ENCODE data around the gene CYB561D1. TPM values are rescaled to one million over a fixed set of nuclear protein-coding genes. Genes with fewer than 3 reads are reported as not detected.

The CYB561D1 gene
- total and polyA plus RNA-seq, 2 of the 8 experiments (the other 6 are each of a cell fraction or from before 2014, with no cell fraction given) = 3.6 to 3.8 TPM

DNA sequence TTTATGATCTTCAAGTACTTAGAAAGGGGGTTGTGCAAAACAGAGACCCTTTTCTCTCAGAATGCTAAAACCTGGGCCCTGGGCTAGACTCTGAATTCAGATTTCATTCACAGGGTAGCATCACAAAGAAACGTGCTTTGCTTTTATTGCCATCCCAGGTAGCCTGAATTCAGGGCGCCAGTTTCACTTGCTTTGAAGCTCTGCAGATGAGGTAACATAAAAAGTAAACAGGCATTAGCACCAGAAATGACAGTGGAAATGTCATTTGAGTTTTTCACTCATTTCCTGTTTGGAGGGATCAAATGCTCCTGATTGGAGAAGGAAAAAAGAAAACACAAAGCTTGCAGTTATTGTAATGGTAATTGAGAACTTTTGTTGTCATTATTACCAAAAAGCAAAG, 25.0 kb upstream of the CYB561D1 start (continued):
- TF ChIP-seq CHD7 (IDR thresholded peaks at IDR 0.05; ENCODE audit: insufficient replicate concordance, low read length) (no peak), HDAC2 (IDR thresholded peaks at IDR 0.05; ENCODE audit: borderline replicate concordance in 1 of 2, low read depth in 2 of 2, low read length in 2 of 2) (no peak), SP2 (IDR thresholded peaks at IDR 0.05; ENCODE audit: low read length) (no peak), EZH2 (IDR thresholded peaks at IDR 0.05; ENCODE audit: low read depth, low read length, severe bottlenecking) (no peak), RBBP5 (IDR thresholded peaks at IDR 0.05; ENCODE audit: borderline replicate concordance, low read depth, low read length) (no peak), KDM5A (IDR thresholded peaks at IDR 0.05; ENCODE audit: low read length) (no peak), SUZ12 (IDR thresholded peaks at IDR 0.05; ENCODE audit: low read length) (no peak)

All from H1 (cell line).